ENCODE results near the gene FAAP100. TPM values are rescaled to one million over a fixed set of nuclear protein-coding genes. Genes with fewer than 3 reads are reported as not detected.

The FAAP100 gene
- total and polyA plus RNA-seq, 2 experiments from 2014 or later = 18.3 to 34.4 TPM

- H3K4me1 ChIP-seq (ENCODE audit: insufficient read depth) = peaks cover 17% of the 10 kb centered on the region
- H3K9me2 ChIP-seq (replicated peaks; ENCODE audit: insufficient read depth) = no peaks in the 10 kb centered on the region
- H2AFZ ChIP-seq = no peak overlapping the region
- H3K79me2 ChIP-seq = peaks cover 51% of the 10 kb centered on the region
- H3K4me2 ChIP-seq = peak overlapping the region; percentile 98
- TF ChIP-seq EZH2phosphoT487 (IDR thresholded peaks at IDR 0.05; ENCODE audit: low read depth, severe bottlenecking, unreplicated experiment) (no peak), EZH2 (IDR thresholded peaks at IDR 0.05; ENCODE audit: borderline replicate concordance) (peak; percentile 41)
- H3K9me3 ChIP-seq (ENCODE audit: low read depth) = no peaks in the 10 kb centered on the region
- WGBS (ENCODE audit: low lambda C conversion rate, missing lambda C conversion rate) = 9% methylated on average over 22 of the region's 22 CpGs
- H3K27me3 ChIP-seq = no peaks in the 10 kb centered on the region
- no peak for DNase-seq (ENCODE audit: low spot score)
- peak overlapping the region; percentile 97 for H3K27ac ChIP-seq
- peak overlapping the region; percentile 91 for H3K4me3 ChIP-seq
- peaks cover 9% of the 10 kb centered on the region for H3K36me3 ChIP-seq (replicated peaks; ENCODE audit: insufficient read depth, low read depth)
- peaks cover 48% of the 10 kb centered on the region for H4K20me1 ChIP-seq (ENCODE audit: insufficient read depth, poor library complexity, severe bottlenecking)
These were observed 42.0 kb downstream of the FAAP100 start for GRCh38 chr17:81509972-81510784.

GRCh38 chr17:81509207-81509971, 42.8 kb downstream of the FAAP100 start:
- Histone ChIP-seq H3K27ac (peak overlapping the region; percentile 97), H3K4me1 (ENCODE audit: insufficient read depth) (peaks cover 17% of the 10 kb centered on the region), H3K4me2 (peak overlapping the region; percentile 98), H3K79me2 (peaks cover 51% of the 10 kb centered on the region), H3K9me3 (ENCODE audit: low read depth) (no peaks in the 10 kb centered on the region), H2AFZ (no peak overlapping the region), H3K27me3 (no peaks in the 10 kb centered on the region), H3K4me3 (peak overlapping the region; percentile 91), H4K20me1 (ENCODE audit: insufficient read depth, poor library complexity, severe bottlenecking) (peaks cover 48% of the 10 kb centered on the region), H3K36me3 (replicated peaks; ENCODE audit: insufficient read depth, low read depth) (peaks cover 9% of the 10 kb centered on the region), H3K9me2 (replicated peaks; ENCODE audit: insufficient read depth) (no peaks in the 10 kb centered on the region)
- no peak for TF ChIP-seq EZH2 (IDR thresholded peaks at IDR 0.05; ENCODE audit: borderline replicate concordance)
- no peak for TF ChIP-seq EZH2phosphoT487 (IDR thresholded peaks at IDR 0.05; ENCODE audit: low read depth, severe bottlenecking, unreplicated experiment)
- no peak for TF ChIP-seq CTCF (IDR thresholded peaks at IDR 0.05; ENCODE audit: poor library complexity)
- no peak for DNase-seq (ENCODE audit: low spot score)
- 35% methylated on average over 12 of the region's 12 CpGs for WGBS (ENCODE audit: low lambda C conversion rate, missing lambda C conversion rate)

- H3K4me1 ChIP-seq (ENCODE audit: insufficient read depth) = peaks cover 11% of the 10 kb centered on the region
- H3K9me3 ChIP-seq (ENCODE audit: low read depth) = no peaks in the 10 kb centered on the region
- peaks cover 46% of the 10 kb centered on the region for H3K79me2 ChIP-seq
- H3K36me3 ChIP-seq (replicated peaks; ENCODE audit: insufficient read depth, low read depth) = peaks cover 9% of the 10 kb centered on the region
- H3K4me2 ChIP-seq = peak overlapping the region; percentile 98
- H2AFZ ChIP-seq = no peak overlapping the region
- no peak for DNase-seq (ENCODE audit: low spot score)
- peak overlapping the region; percentile 97 for H3K27ac ChIP-seq
- no peak for TF ChIP-seq CTCF (IDR thresholded peaks at IDR 0.05; ENCODE audit: poor library complexity)
- TF ChIP-seq EZH2 (IDR thresholded peaks at IDR 0.05; ENCODE audit: borderline replicate concordance) = no peak
- no peak for TF ChIP-seq EZH2phosphoT487 (IDR thresholded peaks at IDR 0.05; ENCODE audit: low read depth, severe bottlenecking, unreplicated experiment)
- WGBS (ENCODE audit: low lambda C conversion rate, missing lambda C conversion rate) = 90% methylated on average over 9 of the region's 10 CpGs
- H4K20me1 ChIP-seq (ENCODE audit: insufficient read depth, poor library complexity, severe bottlenecking) = peaks cover 48% of the 10 kb centered on the region
- no peaks in the 10 kb centered on the region for H3K9me2 ChIP-seq (replicated peaks; ENCODE audit: insufficient read depth)
- no peak overlapping the region for H3K4me3 ChIP-seq
- H3K27me3 ChIP-seq = no peaks in the 10 kb centered on the region
These were observed 43.4 kb downstream of the FAAP100 start for GRCh38 chr17:81508639-81509206.

Measured in hepatocyte (in vitro differentiated cells).